Neural cell (in vitro differentiated cells): ENCODE measurements around the gene TXNL4A. TPM values are rescaled to one million over a fixed set of nuclear protein-coding genes. Genes with fewer than 3 reads are reported as not detected.

ENCODE experiments used
- H2AFZ ChIP-seq: fragments of 200-600, 300-800 bp; sonication (generic), shearing (Covaris generic); 2 replicates; pipeline ENCODE4 v1.6.0; 2014; ENCODE audit warnings: low read depth, mild to moderate bottlenecking, antibody characterized with exemption, low read length, moderate library complexity
- H3F3A ChIP-seq: fragments of 200-600 bp; shearing (Covaris generic); 2 replicates; pipeline ENCODE4 v1.6.1; 2016; ENCODE audit warnings: mild to moderate bottlenecking, moderate library complexity, mixed read lengths, antibody characterized with exemption, low read length; ENCODE audit not compliant: insufficient read depth, poor library complexity, severe bottlenecking
- H3K27ac ChIP-seq: fragments of 200-600, 300-800 bp; sonication (generic), shearing (Covaris generic); 2 replicates; pipeline ENCODE4 v1.5.1; 2014; ENCODE audit warnings: mild to moderate bottlenecking, low read length, moderate library complexity
- H3K27me3 ChIP-seq: fragments of 300-800, 200-600 bp; sonication (generic), shearing (Covaris generic); 2 replicates; pipeline ENCODE4 v1.6.0; 2014; ENCODE audit warnings: mild to moderate bottlenecking, low read depth, low read length, moderate library complexity; ENCODE audit not compliant: insufficient read depth
- H3K36me3 ChIP-seq: fragments of 300-800, 200-600 bp; sonication (generic), shearing (Covaris generic); 2 replicates; pipeline ENCODE4 v1.5.1; 2014; ENCODE audit warnings: mild to moderate bottlenecking, antibody characterized with exemption, low read length, moderate library complexity; ENCODE audit not compliant: insufficient read depth
- H3K4me2 ChIP-seq: fragments of 300-800, 200-600 bp; sonication (generic), shearing (Covaris generic); 2 replicates; pipeline ENCODE4 v1.6.0; 2014; ENCODE audit warnings: mild to moderate bottlenecking, low read length
- H3K4me3 ChIP-seq: fragments of 300-800, 200-600 bp; sonication (generic), shearing (Covaris generic); 2 replicates; pipeline ENCODE4 v1.5.1; 2014; ENCODE audit warnings: mild to moderate bottlenecking, low read length, moderate library complexity
- H3K79me2 ChIP-seq: fragments of 200-600 bp; shearing (Covaris generic); replicated peaks from 2 replicates; pipeline ENCODE4 v1.6.0; 2014; ENCODE audit warnings: mild to moderate bottlenecking, low read length, moderate library complexity; ENCODE audit not compliant: insufficient read depth
- H3K9ac ChIP-seq: fragments of 300-800, 200-600 bp; sonication (generic), shearing (Covaris generic); 2 replicates; pipeline ENCODE4 v1.6.1; 2016; ENCODE audit warnings: mild to moderate bottlenecking, low read length, mixed read lengths
- H3K9me2 ChIP-seq: fragments of 200-600 bp; shearing (Covaris generic); 2 replicates; pipeline ENCODE4 v1.6.1; 2016; ENCODE audit warnings: mild to moderate bottlenecking, low read length, mixed read lengths; ENCODE audit not compliant: insufficient read depth
- H3K9me3 ChIP-seq: fragments of 200-600, 300-800 bp; sonication (generic), shearing (Covaris generic); 2 replicates; pipeline ENCODE4 v1.6.1; 2016; ENCODE audit warnings: mild to moderate bottlenecking, mixed run types, low read length, moderate library complexity, mixed read lengths
- H4K20me1 ChIP-seq: fragments of 200-600 bp; shearing (Covaris generic); 2 replicates; pipeline ENCODE4 v1.6.1; 2016; ENCODE audit warnings: mild to moderate bottlenecking, mixed run types; ENCODE audit not compliant: insufficient read depth
- CTCF ChIP-seq: fragments of 450-650 bp; IDR thresholded peaks from 2 replicates; pipeline ENCODE4 v1.5.1; 2014; ENCODE audit warnings: antibody characterized with exemption, mild to moderate bottlenecking, moderate library complexity; ENCODE audit not compliant: poor library complexity, severe bottlenecking
- EP300 ChIP-seq: fragments of 450-650 bp; conservative IDR thresholded peaks from 2 replicates; pipeline ENCODE4 v1.6.1; 2014; ENCODE audit warnings: antibody characterized with exemption, mild to moderate bottlenecking, moderate library complexity; ENCODE audit not compliant: poor library complexity, severe bottlenecking
- EZH2 ChIP-seq: fragments of 200-600, 300-800 bp; shearing (Covaris generic), sonication (generic); IDR thresholded peaks from 2 replicates; pipeline ENCODE4 v1.6.1; 2014; ENCODE audit warnings: antibody characterized with exemption, low read length, borderline replicate concordance, mild to moderate bottlenecking; ENCODE audit not compliant: insufficient read depth, poor library complexity, severe bottlenecking
- MXI1 ChIP-seq: fragments of 450-650 bp; conservative IDR thresholded peaks from 2 replicates; pipeline ENCODE4 v1.6.1; 2014; ENCODE audit warnings: antibody characterized with exemption, mild to moderate bottlenecking; ENCODE audit not compliant: poor library complexity, severe bottlenecking
- POLR2AphosphoS5 ChIP-seq: IDR thresholded peaks from 2 replicates; pipeline ENCODE4 v1.6.1; 2012
- RAD21 ChIP-seq: fragments of 450-650 bp; conservative IDR thresholded peaks from 2 replicates; pipeline ENCODE4 v1.6.1; 2014; ENCODE audit warnings: antibody characterized with exemption, mild to moderate bottlenecking, moderate library complexity
- REST ChIP-seq: IDR thresholded peaks from 2 replicates; pipeline ENCODE4 v1.6.1; 2012; ENCODE audit warnings: borderline replicate concordance
- SMC3 ChIP-seq: fragments of 450-650 bp; conservative IDR thresholded peaks from 2 replicates; pipeline ENCODE4 v1.6.1; 2014; ENCODE audit warnings: antibody characterized with exemption, mild to moderate bottlenecking, moderate library complexity; ENCODE audit not compliant: poor library complexity
- TAF1 ChIP-seq: IDR thresholded peaks from 2 replicates; pipeline ENCODE4 v1.6.1; 2012; ENCODE audit warnings: low read depth
- polyA plus RNA-seq: library from polyadenylated mRNA; depleted of rRNA; stranded (reverse); fragments of >200 nt; gene quantifications from 2 replicates; pipeline ENCODE4 v1.2.3, GENCODE V29; 2014

TXNL4A gene
- polyA plus RNA-seq, 1 donor from 2014 or later = 163 TPM

- TF ChIP-seq TAF1 = no peak
- no peak for TF ChIP-seq EZH2
- no peak for TF ChIP-seq MXI1
- TF ChIP-seq SMC3 = no peak
- no peak for TF ChIP-seq CTCF
- no peak for TF ChIP-seq POLR2AphosphoS5
- no peak for TF ChIP-seq RAD21
- TF ChIP-seq EP300 = no peak
- no peak for TF ChIP-seq REST
- H3K27me3 ChIP-seq = no peaks in the 10 kb centered on the region
Observed at GRCh38 chr18:79971986-79972385, 16.4 kb downstream of the TXNL4A start.

GRCh38 chr18:79971211-79971952 is 17.0 kb downstream of the TXNL4A start:
- H2AFZ ChIP-seq = no peak overlapping the region
- H3K36me3 ChIP-seq = no peaks in the 10 kb centered on the region
- no peaks in the 10 kb centered on the region for H3K9me2 ChIP-seq
- no peak overlapping the region for H3K9ac ChIP-seq
- no peak overlapping the region for H3K4me3 ChIP-seq
- H3K4me2 ChIP-seq = no peak overlapping the region
- H3K27ac ChIP-seq = no peak overlapping the region
- peaks cover 13% of the 10 kb centered on the region for H3K79me2 ChIP-seq
- H3K9me3 ChIP-seq = no peaks in the 10 kb centered on the region
- no peaks in the 10 kb centered on the region for H3K27me3 ChIP-seq
- H3F3A ChIP-seq = no peaks in the 10 kb centered on the region
- no peaks in the 10 kb centered on the region for H4K20me1 ChIP-seq
- TF ChIP-seq CTCF (no peak), MXI1 (no peak), POLR2AphosphoS5 (no peak), EZH2 (no peak), TAF1 (no peak), SMC3 (no peak), EP300 (no peak), RAD21 (no peak), REST (no peak)

More at GRCh38 chr18:79971986-79972385, 16.4 kb downstream of the TXNL4A start:
- H3K9me2 ChIP-seq = no peaks in the 10 kb centered on the region
- H3K79me2 ChIP-seq = peaks cover 17% of the 10 kb centered on the region
- no peak overlapping the region for H3K4me3 ChIP-seq
- no peak overlapping the region for H3K27ac ChIP-seq
- no peak overlapping the region for H3K4me2 ChIP-seq
- no peak overlapping the region for H2AFZ ChIP-seq
- H4K20me1 ChIP-seq = no peaks in the 10 kb centered on the region
- H3K9ac ChIP-seq = no peak overlapping the region
- no peaks in the 10 kb centered on the region for H3K9me3 ChIP-seq
- no peaks in the 10 kb centered on the region for H3F3A ChIP-seq
- H3K36me3 ChIP-seq = no peaks in the 10 kb centered on the region
